HK-2 (cell line): Measurements from ENCODE around the gene PPP1R12A.
"Not testable (repeated sequence)": the region's sequence is repeated elsewhere in the genome, so short reads cannot be mapped to it uniquely, and the experiment has no call there.

Source experiments
- DNase-seq: peaks from one replicate; pipeline ENCODE4 v3.0.0-alpha.2; 2018; ENCODE audit not compliant: unreplicated experiment

The PPP1R12A gene

DNA sequence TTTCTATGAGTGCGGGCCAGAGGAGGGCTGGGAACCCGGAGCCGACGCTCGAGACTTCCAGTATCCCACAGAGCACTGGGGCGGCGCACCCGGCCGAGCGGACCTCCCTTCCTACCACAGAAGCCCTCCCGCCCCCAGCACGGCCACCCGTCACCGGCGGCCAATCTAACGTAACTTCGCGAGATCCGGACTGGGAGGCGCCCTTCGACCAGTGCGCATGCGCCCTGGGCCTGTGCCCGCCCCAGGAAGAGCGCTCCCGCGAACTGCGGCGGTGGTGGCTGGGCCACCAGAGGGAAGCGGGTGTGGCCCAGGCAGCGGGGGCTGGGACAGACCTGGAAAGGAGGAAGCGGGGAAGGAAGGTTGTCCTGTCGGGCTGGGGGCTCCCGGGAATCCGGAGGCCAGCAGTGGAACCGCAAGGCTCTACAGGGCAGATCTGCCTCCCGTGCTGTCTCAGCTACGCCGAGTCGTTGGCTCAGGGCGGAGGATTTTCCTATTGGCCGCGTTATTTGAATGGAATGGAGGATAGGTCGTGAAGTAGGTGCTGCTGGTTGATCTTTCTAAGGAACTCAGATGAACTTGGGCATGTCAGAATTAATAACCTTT is at the start of gene PPP1R12A:
PPP1R12A (minus strand) TSS at position 77 of the 603 bp plus-strand sequence. CDS start 166 bp downstream, outside the sequence.
- peak; percentile 97 for DNase-seq

GRCh38 chr12:79983986-79984620 is 49.2 kb upstream of the PPP1R12A start:
- peak; percentile 17 for DNase-seq

DNA sequence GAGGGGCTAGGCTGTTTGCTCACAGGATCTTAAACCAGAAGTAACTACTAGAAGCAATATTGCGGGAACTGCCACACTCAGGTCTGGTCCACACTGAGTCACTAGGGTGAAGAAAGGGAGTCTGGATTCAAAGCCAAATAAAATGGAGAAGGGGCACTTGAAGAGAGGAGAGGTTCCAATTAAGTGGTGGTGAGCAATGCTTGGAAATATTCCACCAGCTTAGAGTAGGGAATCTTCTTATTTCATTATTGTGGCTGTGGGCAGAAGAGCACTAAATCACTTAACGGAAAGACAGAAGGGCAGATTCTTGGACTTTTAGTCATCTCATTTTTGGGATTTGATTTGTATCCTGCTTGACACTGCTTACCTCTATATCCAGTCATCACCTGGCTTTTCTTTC is 48.6 kb upstream of the PPP1R12A start:
- DNase-seq, result peak; percentile 47

DNA sequence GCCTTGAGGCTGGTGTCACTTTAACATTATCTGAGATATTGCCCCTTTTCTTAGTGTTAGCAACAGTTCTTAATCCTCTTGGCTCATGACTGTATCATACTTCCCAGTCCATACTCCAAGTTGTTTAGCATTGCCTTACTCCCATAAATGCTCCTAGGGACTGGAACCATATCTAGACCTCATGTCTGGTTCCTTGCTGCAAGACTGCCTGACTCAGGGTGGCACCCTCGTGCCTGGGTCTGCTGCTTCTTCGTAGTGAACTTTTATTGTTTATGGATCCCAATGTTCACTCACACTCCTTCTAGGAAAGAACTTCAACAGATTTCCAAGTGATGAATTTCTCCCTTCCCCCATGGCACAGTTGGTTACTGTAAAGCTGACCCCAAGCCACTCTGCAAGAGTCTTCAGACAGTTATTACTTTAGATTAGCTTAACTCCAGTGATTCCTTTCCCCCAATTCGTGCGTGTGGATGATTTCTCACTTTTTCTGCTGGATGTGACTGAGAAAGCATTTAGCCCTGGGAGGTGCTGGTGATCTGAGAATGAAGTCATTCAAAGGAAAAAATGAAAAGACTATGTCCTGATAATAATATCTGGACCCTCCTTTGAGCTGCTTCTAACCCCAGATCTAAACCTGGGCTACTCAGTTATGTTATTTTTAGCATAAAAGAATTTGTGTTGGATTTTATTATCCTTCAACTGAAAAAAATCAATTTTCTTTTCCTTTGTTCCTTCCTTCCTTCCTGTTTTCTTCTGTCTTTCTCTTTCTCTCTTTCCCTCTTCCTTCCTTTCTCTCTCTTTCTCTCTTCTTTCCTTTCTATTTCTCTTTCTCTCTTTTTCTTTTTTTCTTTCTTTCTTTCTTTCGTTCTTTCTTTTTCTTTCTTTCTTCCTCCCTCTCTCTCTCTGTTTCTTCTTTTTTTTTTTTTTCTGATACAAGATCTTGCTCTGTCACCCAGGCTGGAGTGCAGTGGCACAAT is 47.5 kb upstream of the PPP1R12A start:
- DNase-seq, result no peak

DNA sequence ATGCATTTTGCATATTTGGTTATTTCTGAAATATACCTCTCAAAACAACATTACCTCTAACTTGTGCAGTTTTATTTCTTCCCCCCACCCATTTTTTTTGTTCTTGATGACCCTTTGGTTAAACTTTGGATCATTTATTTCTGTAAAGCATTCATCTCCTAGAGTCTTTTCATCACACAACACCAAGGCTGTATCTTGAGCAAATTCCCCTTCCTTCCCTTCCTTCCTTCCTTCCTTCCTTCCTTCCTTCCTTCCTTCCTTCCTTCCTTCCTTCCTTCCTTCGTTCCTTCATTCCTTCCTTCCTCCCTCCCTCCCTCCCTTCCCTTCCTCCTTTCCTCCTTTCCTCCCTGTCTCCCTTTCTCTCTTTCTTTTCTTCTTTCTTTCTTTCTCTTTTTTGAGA is 43.8 kb upstream of the PPP1R12A start:
- DNase-seq, result no peak

DNA sequence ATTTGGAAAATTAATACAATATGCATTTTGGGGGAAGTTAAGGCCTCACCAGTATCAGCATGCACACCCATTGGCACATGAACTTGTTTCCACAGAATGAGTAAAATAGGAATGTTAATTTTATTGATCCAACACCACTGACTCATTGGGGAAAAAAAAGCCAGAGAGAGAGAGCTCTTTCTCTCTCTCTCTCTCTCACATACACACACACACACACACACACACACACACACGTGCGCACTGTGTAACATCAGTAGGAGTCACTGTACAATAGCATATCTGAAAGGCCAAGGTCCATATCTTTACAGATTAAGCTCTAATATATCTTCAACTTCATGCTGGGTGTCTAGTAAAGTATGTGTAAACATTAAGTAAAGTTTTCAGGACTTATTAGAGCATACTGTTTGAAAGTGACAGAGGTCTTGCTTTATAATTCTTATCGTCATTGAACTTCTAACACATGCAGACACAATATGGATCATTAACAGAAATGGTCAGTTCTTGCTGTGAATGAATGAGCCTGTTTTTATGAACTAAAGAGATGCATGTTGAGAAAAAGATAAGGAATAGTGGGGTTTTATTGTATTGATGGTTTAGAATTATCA is 43.1 kb upstream of the PPP1R12A start:
- not testable (repeated sequence) for DNase-seq

DNA sequence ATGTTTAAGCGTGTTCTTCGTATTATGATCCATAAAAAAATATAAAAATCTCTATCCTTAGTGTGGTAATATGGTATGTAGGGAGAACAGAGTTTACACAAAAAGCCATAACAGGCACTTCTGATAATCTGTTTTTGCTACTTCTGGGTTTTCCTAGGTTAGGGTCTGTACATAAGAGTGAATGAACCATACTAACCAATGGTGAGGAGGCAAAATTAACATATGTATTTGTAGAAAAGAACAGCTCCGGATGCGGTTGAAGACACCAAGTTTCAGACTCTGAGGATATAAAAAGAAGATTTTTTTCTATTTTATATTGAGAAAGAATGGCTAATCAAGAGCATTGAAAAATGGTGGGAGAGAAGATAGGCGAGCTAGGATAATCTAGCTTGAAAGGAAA is 40.2 kb upstream of the PPP1R12A start:
- DNase-seq, result no peak

- DNase-seq, result no peak
Measured at GRCh38 chr12:79973801-79974200, 38.9 kb upstream of the PPP1R12A start.

DNA sequence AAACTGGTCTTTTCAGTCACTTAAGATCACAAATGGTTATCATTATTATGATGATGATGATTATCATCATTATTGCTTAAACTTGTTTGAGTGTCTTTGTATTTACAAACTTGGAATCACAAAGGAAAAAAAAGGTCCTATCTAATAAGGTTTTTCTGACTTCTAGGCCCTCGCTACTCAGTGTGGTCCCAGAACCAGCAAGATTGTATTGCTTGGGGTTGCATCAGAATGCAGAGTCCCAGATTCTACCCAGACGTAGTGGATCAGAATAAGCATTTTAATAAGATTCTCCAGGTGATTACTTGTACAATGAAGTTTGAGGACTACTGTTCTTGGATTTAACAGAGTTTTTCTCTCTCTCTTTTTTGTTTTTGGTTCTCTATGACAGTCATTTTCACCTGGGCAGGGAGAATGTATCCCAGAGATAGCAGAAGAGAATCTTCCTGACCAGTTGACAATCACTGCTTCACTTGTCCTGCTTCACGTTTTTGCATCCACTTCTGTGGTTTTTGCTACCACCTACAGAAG is 29.3 kb upstream of the PPP1R12A start:
- no peak for DNase-seq

DNA sequence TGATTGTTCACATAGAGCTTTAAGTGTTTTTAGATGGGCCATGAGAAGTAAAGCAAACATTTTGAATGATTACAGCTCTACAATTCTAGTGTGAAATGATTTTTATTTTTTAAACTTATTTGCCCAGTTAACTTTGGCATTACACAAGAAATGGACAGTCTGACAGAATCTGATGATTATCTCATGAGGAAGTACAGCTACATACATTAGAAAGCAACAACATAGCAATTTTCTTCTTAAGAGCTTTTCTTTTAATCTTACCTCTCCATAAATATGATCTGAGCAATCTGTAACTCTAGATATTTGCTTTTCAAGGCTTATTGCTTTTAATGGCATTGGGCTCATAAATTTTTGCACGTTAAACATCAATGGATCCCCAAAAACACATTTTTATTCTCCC is 26.5 kb upstream of the PPP1R12A start:
- DNase-seq, result no peak

DNA sequence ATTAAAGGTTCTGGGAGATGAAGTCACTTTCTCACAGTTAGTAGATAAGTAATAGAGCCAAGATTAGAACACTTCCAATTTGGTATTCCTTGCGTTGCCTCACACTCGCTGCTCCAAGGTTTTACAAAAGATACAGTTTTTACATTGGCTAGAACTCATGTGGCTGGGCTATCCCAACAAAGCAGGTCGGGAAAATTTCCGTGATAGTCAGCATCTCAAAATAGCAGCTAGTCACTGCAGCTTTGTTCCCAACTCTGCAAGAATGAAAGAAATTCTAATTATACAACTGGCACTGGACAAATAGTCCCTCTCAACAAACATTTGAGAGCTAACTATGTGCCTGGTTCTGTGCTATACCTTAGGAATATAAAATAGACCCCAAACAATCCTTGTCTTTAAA is 24.6 kb upstream of the PPP1R12A start:
- DNase-seq, result no peak

DNA sequence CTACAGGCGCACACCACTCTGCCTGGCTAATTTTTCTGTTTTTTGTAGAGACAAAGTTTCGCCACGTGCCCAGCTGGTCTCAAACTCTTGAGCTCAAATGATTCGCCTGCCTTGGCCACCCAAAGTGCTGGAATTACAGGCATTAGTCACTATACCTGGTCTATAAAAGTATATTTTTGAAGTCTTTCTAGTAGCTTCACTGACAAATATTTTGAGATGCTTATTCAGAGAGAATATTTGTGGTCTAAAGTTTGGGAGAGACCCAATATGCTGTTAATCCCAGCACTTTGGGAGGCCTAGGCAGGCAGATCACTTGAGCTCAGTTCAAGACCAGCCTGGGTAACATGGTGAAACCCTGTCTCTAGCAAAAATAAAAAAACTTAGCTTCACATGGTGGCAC is 22.0 kb upstream of the PPP1R12A start:
- no peak for DNase-seq

- DNase-seq, result no peak
Measured at GRCh38 chr12:79955561-79955960, 20.7 kb upstream of the PPP1R12A start.

- DNase-seq, result no peak
Measured at GRCh38 chr12:79954037-79954610, 19.2 kb upstream of the PPP1R12A start.

DNA sequence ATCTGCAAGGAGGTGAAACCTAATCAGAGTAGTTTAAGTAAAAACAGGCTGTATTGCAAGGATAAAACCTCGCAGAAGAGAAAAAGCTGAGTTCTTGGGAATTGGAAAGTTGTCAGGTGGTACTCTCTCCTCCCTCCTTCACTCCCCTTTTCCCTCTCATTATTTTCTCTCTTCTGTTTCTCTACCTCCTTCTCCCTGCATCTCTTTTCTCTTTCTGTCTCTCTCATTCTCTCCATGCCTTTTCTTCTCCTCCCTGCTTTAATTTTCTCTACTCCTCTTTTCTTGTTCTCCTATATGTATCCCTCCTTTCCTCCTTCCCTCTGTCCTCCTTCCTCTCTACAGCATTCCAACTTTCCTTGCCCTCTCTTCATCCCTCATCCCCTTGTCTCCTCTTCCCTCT is 14.2 kb upstream of the PPP1R12A start:
- no peak for DNase-seq

- DNase-seq, result no peak
Measured at GRCh38 chr12:79945433-79945832, 10.5 kb upstream of the PPP1R12A start.

DNA sequence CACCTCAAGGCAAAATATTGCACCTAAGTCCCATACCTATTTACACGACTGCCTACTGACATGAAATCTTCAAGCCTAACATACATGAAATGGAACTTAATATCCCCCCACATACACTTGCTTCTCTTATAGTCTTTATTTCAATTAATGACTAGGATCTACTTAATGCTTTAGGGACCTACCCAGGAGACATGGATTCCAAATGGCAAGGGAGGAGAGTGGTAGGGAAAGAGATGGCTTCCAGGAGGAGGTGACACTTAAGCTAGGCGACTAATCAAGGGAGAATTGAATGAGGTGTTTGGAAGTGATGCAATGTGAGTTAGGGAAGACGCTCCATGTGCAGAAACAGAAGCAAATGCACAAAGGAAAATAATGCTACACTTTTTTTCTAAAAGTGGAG is 9.7 kb upstream of the PPP1R12A start:
- DNase-seq, result no peak

DNA sequence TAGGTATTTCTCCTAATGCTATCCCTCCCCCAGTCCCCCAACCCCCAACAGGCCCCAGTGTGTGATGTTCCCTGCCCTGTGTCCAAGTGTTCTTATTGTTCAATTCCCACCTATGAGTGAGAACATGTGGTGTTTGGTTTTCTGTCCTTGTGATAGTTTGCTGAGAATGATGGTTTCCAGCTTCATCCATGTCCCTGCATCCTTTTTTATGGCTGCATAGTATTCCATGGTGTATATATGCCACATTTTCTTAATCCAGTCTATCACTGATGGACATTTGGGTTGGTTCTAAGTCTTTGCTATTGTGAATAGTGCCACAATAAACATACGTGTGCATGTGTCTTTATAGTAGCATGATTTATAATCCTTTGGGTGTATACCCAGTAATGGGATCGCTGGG is 7.9 kb upstream of the PPP1R12A start:
- not testable (repeated sequence) for DNase-seq

GRCh38 chr12:79939728-79940310 is 4.9 kb upstream of the PPP1R12A start:
- DNase-seq, result no peak

DNA sequence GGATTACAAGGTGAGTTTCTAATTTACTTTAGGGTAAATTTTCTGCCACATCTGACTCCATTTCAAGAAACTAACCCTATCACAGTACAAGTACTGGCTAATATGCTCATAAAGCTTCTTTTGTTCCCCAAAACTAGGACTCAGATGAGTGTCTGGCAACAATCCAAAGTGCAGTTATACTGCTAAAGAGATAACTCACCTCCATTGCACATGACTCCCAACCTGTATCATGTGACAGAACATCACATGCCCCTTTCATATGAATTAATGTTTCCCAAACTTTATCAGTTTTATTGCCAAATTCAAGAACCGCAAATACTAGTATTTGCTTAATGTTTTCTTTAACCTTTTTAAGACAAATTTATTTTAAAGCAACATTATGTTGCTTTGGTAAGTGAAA is 3.9 kb upstream of the PPP1R12A start:
- DNase-seq, result no peak

DNA sequence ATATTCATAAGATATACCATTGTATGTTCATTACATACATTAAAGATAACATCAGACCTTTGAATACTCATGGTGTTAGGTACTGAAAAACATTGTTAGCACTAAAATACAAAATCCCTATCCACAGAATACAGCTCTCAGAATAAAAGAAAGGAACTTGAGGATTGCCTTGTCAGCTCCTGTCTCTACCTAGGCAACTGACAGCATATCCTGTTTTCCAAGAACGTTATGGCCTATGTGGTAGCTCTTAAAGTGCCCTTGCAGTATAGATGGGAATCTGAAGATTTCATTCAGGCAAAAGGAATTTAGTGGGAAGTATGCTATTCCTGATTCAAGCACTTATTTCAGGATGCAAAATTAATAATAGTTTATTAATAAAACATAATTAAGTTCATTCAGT is 1.8 kb upstream of the PPP1R12A start:
- no peak for DNase-seq
